Measurements from ENCODE around the gene LPAR3. TPM values are rescaled to one million over a fixed set of nuclear protein-coding genes. Genes with fewer than 3 reads are reported as not detected.

The LPAR3 gene
- total and polyA plus RNA-seq, 2 of the 13 experiments (the other 11 are each of a cell fraction or from before 2014, with no cell fraction given), result not detected

GRCh38 chr1:84936116-84936810 is 43.3 kb upstream of the LPAR3 start (continued):
- TF ChIP-seq HDAC6 (IDR thresholded peaks at IDR 0.05; ENCODE audit: low read depth, low read length), result no peak
- no peak for TF ChIP-seq ZNF530 (CRISPR knock-in tag; IDR thresholded peaks at IDR 0.05; ENCODE audit: low read depth)
- no peak for TF ChIP-seq AKNA (CRISPR knock-in tag; IDR thresholded peaks at IDR 0.05; ENCODE audit: borderline replicate concordance)

GRCh38 chr1:84933011-84933611 is 40.1 kb upstream of the LPAR3 start:
- DNase-seq (ENCODE audit: low spot score), result no peak
- no TSS peak for BruUV-seq (replicated peaks)
- no peak for ATAC-seq
- intact Hi-C loops (cut with micrococcal nuclease; ENCODE audit: unreplicated experiment) (no loop called here), in situ Hi-C loops (cut with HindIII; ENCODE audit: extremely low pct_ligation_motif_present, low pct_unique_long_range_greater_than_20kb) (loop anchor here (10.0 kb wide), 1 partner anchor 158 kb away; no protein-coding TSS in a partner anchor)
- no peaks in the 10 kb centered on the region for H3K79me2 ChIP-seq (ENCODE audit: insufficient read depth, low read length)
- no peak overlapping the region for H2AFZ ChIP-seq (ENCODE audit: low read length)
- H3K36me3 ChIP-seq (replicated peaks in 1 of 2; ENCODE audit: control insufficient read depth in 1 of 2, insufficient read depth in 2 of 2, low read length in 2 of 2), result no peaks in the 10 kb centered on the region
- no peaks in the 10 kb centered on the region for H4K20me1 ChIP-seq (ENCODE audit: insufficient read depth, low read length)
- ChIA-PET POLR2A (no interaction called here), CTCF (ENCODE audit: low intra/inter-chr PET ratio, low total read pairs) (no interaction called here)
- no peak overlapping the region for H3K27ac ChIP-seq (ENCODE audit: extremely low read length, insufficient read depth, low read length)
- WGBS (ENCODE audit: low lambda C conversion rate), result 10% methylated on average over 7 of the region's 7 CpGs
- no peak for FAIRE-seq
- H3K4me1 ChIP-seq (ENCODE audit: insufficient read depth, low read length), result no peaks in the 10 kb centered on the region
- H3K4me2 ChIP-seq (ENCODE audit: low read depth, low read length), result no peak overlapping the region
- H3K9me3 ChIP-seq (ENCODE audit: low read length), result no peaks in the 10 kb centered on the region
- H3K4me3 ChIP-seq (replicated peaks in 1 of 3; ENCODE audit: insufficient read depth in 1 of 3, low read depth in 2 of 3, low read length in 3 of 3), result no peak overlapping the region
- H3K9ac ChIP-seq (ENCODE audit: insufficient read depth, low read depth, low read length), result no peak overlapping the region
- 0 out of 5 replicates have a peak, but pooled peaks cover 0 to 3% of the 10 kb centered on the region in 2 experiments for H3K27me3 ChIP-seq (ENCODE audit: control insufficient read depth in 1 of 2, insufficient read depth in 2 of 2, low read length in 2 of 2)
- TF ChIP-seq MIER2 (CRISPR knock-in tag; IDR thresholded peaks at IDR 0.05) (no peak), YY1 (IDR thresholded peaks at IDR 0.05; ENCODE audit: insufficient read depth, insufficient replicate concordance, low read depth, low read length) (no peak), ZNF574 (CRISPR knock-in tag; IDR thresholded peaks at IDR 0.05) (no peak), PAF1 (CRISPR knock-in tag; IDR thresholded peaks at IDR 0.05) (no peak), NR2F2 (IDR thresholded peaks at IDR 0.05; ENCODE audit: borderline replicate concordance, low read depth) (no peak), MAF1 (CRISPR knock-in tag; IDR thresholded peaks at IDR 0.05; ENCODE audit: borderline replicate concordance) (no peak), RFX3 (CRISPR knock-in tag; IDR thresholded peaks at IDR 0.05) (no peak), MAFF (IDR thresholded peaks at IDR 0.05; ENCODE audit: low read depth, low read length) (peak; percentile 81), ZMYM4 (CRISPR knock-in tag; IDR thresholded peaks at IDR 0.05) (no peak), ZNF720 (CRISPR knock-in tag; IDR thresholded peaks at IDR 0.05) (no peak), MAFK (conservative IDR thresholded peaks at IDR 0.05 in 1 of 2, IDR thresholded peaks at IDR 0.05 in 1 of 2; ENCODE audit: low read length in 2 of 2) (peak; percentile 65 to 86), SRF (IDR thresholded peaks at IDR 0.05; ENCODE audit: low read depth, low read length) (no peak), ZNF674 (CRISPR knock-in tag; IDR thresholded peaks at IDR 0.05; ENCODE audit: low read depth) (no peak)

Measured in HepG2 (cell line).